ENCODE data around the gene B3GNT7.

GRCh38 chr2:231394211-231395141 lies 1.0 kb upstream of the B3GNT7 start:
- TF ChIP-seq SUZ12 (IDR thresholded peaks at IDR 0.05; ENCODE audit: extremely low read depth, insufficient read depth, insufficient read length): no peak
- TF ChIP-seq ZNF274 (IDR thresholded peaks at IDR 0.05; ENCODE audit: low read depth, low read length): no peak
- no peak for TF ChIP-seq YY1 (IDR thresholded peaks at IDR 0.05; ENCODE audit: insufficient read depth, insufficient read length)

Measured in NT2/D1 (cell line).